ENCODE results near the gene TDRD5. TPM values are rescaled to one million over a fixed set of nuclear protein-coding genes. Genes with fewer than 3 reads are reported as not detected.
A peak's percentile ranks its signal among the peaks of the same experiment; 100 is the strongest.

TDRD5 gene
- total RNA-seq, 2 donors from 2014 or later = not detected

DNA sequence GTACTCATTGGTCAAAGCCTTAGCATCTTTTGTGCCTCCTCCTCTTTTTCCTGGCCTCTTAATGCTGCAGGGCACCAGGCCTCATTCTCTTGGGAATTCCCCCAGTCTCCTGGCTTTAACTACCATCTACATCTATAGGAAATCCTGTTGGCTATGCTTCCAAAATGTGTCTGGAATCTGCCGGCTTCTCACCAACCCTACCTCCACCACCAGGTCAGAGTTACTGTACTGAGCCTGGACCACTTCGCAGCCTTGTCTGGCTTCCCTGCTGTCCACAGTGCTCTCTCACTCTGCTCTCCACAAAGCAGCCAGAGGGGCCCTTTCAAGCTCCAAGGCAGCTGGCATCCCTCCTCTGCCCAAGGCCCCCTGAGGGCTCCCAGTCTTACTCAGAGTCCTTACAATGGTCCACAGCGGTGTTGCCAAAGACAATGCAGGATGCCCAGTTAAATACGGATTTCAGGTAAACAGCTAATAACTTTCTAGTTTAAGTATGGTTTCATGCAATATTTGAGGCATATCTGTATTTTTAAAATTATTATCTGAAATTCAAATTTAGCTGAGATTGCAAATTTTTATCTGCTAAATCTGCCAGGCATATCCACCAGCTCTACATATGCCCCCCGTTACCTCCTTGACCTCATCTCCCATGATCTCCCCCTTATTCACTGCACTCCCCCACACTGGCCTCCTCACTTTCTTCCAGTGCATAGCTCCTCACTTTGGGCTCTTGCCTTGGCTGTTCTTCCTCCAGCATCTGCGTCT lies 117.0 kb downstream of the TDRD5 start:
- intact Hi-C loops (cut with DNase I) = loop anchor here (5.0 kb wide), 1 partner anchor 104 kb away; no protein-coding TSS in a partner anchor
- no peak overlapping the region for H3K27ac ChIP-seq

DNA sequence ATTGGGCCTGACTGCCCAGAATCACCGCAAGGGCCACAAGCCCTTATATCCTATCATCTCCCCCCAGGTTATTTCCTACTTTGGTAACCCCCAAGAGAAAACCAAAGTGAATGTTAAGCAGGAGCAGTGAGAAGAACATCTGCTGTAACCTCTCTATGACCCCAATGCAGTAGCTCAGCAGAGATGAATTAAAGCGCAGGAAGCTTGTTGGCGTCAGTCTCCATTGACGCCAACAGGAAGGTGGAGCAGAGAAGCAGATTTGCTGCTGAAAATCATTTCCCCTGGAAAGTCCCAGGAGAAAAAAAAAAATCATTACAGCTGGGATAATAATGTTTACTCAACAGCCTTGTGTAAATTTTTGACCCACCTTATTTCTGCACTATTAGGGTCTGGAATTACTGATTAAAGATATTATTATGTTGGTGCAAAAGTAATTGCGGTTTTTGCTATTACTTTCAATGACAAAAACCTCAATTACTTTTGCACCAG lies 118.3 kb downstream of the TDRD5 start:
- Histone ChIP-seq H3K27me3 (no peaks in the 10 kb centered on the region), H3K4me1 (peaks cover 12% of the 10 kb centered on the region), H3K36me3 (replicated peaks in 1 of 2; ENCODE audit: insufficient read depth in 1 of 2, low read depth in 2 of 2) (no peaks in the 10 kb centered on the region), H3K9me3 (no peaks in the 10 kb centered on the region), H3K4me3 (no peak overlapping the region), H3K27ac (no peak overlapping the region)
- TF ChIP-seq, protein P1, sequence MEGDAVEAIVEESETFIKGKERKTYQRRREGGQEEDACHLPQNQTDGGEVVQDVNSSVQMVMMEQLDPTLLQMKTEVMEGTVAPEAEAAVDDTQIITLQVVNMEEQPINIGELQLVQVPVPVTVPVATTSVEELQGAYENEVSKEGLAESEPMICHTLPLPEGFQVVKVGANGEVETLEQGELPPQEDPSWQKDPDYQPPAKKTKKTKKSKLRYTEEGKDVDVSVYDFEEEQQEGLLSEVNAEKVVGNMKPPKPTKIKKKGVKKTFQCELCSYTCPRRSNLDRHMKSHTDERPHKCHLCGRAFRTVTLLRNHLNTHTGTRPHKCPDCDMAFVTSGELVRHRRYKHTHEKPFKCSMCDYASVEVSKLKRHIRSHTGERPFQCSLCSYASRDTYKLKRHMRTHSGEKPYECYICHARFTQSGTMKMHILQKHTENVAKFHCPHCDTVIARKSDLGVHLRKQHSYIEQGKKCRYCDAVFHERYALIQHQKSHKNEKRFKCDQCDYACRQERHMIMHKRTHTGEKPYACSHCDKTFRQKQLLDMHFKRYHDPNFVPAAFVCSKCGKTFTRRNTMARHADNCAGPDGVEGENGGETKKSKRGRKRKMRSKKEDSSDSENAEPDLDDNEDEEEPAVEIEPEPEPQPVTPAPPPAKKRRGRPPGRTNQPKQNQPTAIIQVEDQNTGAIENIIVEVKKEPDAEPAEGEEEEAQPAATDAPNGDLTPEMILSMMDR (IDR thresholded peaks at IDR 0.05) = no peak
- TF ChIP-seq POLR2A (IDR thresholded peaks at IDR 0.05) = no peak
- intact Hi-C loops (cut with DNase I) = loop anchor here (5.0 kb wide), 1 partner anchor 102 kb away; no protein-coding TSS in a partner anchor
- peak in 3 of 4 donors; percentile 16 to 32 (median 24) for DNase-seq
- 24 to 25% methylated on average over 5 of the region's 5 CpGs for WGBS, 2 donors
- ATAC-seq = peak; percentile 82

More for the DNA sequence above, 117.0 kb downstream of the TDRD5 start:
- no peak for ATAC-seq
- Histone ChIP-seq H3K4me3 (no peak overlapping the region), H3K27me3 (no peaks in the 10 kb centered on the region), H3K36me3 (replicated peaks in 1 of 2; ENCODE audit: insufficient read depth in 1 of 2, low read depth in 2 of 2) (no peaks in the 10 kb centered on the region), H3K4me1 (peaks cover 12% of the 10 kb centered on the region), H3K9me3 (no peaks in the 10 kb centered on the region)
- no peak for DNase-seq
- 72 to 81% methylated on average over 6 of the region's 6 CpGs for WGBS, 2 donors
- no peak for TF ChIP-seq POLR2A (IDR thresholded peaks at IDR 0.05)
- TF ChIP-seq, protein P1 (IDR thresholded peaks at IDR 0.05) = no peak

DNA sequence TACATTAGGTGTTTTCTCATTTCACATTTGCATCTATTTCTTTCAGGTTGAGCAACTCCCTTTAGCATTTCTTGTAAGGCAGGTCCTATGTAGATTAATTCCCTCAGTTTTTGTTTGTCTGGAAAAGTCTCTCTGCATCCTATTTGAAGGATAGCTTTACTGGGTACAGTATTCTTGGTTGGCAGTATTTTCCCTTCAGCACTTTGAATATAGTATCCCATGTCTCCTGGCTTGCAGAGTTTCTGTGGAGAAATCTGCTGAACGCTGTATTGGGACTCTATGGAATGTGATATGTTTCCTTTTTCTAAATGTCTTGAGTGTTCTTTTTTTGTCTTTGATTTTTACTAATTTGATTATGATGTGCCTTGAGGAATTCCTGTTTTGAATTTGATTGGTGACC lies 122.5 kb downstream of the TDRD5 start:
- WGBS, 2 donors = 83 to 88% methylated on average over 1 of the region's 1 CpG
- Histone ChIP-seq H3K27ac (no peak overlapping the region), H3K36me3 (replicated peaks in 1 of 2; ENCODE audit: insufficient read depth in 1 of 2, low read depth in 2 of 2) (no peaks in the 10 kb centered on the region), H3K27me3 (no peaks in the 10 kb centered on the region), H3K9me3 (peaks cover 0 to 21% (median 0%) of the 10 kb centered on the region in 3 donors), H3K4me3 (no peak overlapping the region), H3K4me1 (peaks cover 7% of the 10 kb centered on the region)
- intact Hi-C loops (cut with DNase I) = no loop called here
- ATAC-seq (no peak), DNase-seq (no peak)
- TF ChIP-seq, protein P1 (IDR thresholded peaks at IDR 0.05) = no peak
- no peak for TF ChIP-seq POLR2A (IDR thresholded peaks at IDR 0.05)

DNA sequence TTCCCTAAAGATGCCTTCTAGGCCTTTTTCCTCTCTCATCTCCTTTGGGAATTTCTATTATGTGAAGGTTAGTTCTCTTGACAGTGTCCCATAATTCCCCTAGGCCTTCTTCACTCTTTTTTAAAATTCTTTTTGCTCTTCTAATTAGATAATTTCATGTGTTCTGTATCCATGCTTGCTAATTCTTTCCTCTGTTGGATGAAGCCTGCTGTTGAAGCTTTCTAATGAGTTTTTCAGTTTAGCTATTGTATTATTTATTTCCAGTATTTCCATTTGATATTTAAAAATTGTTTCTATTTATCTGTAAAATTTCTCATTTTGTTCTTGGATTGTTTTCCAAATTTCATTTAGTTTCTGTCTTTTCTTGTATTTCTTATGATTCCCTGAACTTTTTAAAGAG lies 123.0 kb downstream of the TDRD5 start:
- no peak for DNase-seq

More for the DNA sequence above, 123.0 kb downstream of the TDRD5 start:
- Histone ChIP-seq H3K9me3 (peaks cover 0 to 23% (median 0%) of the 10 kb centered on the region in 3 donors), H3K4me1 (peaks cover 7% of the 10 kb centered on the region), H3K36me3 (replicated peaks in 1 of 2; ENCODE audit: insufficient read depth in 1 of 2, low read depth in 2 of 2) (no peaks in the 10 kb centered on the region), H3K4me3 (no peak overlapping the region), H3K27ac (no peak overlapping the region), H3K27me3 (no peaks in the 10 kb centered on the region)
- intact Hi-C loops (cut with DNase I) = no loop called here
- TF ChIP-seq, protein P1 (IDR thresholded peaks at IDR 0.05) = no peak
- no peak for TF ChIP-seq POLR2A (IDR thresholded peaks at IDR 0.05)
- no peak for ATAC-seq

Measured in body of pancreas (tissue), 4 donors.